ENCODE measurements around the gene EFNA1. TPM values are rescaled to one million over a fixed set of nuclear protein-coding genes. Genes with fewer than 3 reads are reported as not detected.

EFNA1 gene
- polyA plus RNA-seq, 2 donors, result 32.9 to 48.1 TPM

- Histone ChIP-seq H3K27me3 (ENCODE audit: control insufficient read depth in 1 of 2, insufficient read depth in 2 of 2, low read length in 2 of 2) (peaks cover 0 to 3% of the 10 kb centered on the region in 2 donors), H3K4me3 (ENCODE audit: low read depth in 1 of 2, low read length in 2 of 2) (no peak overlapping the region)
These were observed 44.6 kb upstream of the EFNA1 start for GRCh38 chr1:155083052-155083541.

DNA sequence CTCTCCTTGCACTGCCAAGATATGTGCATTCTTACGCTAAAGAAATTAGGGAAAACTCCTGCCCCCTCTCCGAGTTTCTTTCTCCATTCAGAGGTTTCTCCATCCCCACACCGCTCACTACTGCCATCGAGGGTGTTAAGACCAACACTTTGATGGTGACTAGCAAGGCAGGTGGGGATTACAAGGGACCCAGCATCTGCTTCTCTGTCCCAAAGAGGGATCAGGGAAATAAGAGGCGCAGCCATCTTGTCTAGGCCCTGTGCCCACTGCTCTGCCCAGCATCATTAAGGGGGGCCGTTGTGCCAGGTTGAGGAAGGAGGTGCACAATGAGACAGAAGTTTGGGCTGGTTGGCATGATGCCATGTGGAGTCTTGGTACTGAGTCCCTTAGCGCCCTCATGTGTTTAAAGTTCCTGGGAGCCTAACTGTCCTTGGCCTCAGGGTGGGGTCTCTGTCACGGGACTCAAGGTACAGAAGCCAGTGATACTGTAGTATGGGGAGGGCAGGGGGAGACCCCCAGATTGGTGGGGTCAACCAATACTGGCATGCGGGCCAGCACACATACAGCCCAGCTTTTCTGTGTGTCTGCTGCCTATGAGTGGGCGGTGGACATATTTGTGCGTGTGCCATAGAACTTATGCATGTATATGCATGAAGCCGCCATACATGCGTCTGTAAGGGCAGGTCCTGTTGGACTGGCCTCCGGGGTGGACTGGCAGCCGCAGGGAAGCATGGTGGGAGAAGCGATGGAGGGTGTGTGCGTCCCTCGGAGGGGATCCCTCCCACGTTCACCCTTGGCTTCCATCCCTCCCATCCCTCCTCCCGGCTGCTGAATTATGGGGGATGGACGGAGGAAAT lies 43.6 kb upstream of the EFNA1 start:
- Histone ChIP-seq H3K9me3 (ENCODE audit: control insufficient read depth in 2 of 2, insufficient read depth in 1 of 2, low read depth in 1 of 2, low read length in 1 of 2) (no peaks in the 10 kb centered on the region), H3K27ac (ENCODE audit: low read depth in 2 of 2, low read length in 1 of 2) (peak overlapping the region; percentile 85 to 96), H3K36me3 (ENCODE audit: control insufficient read depth in 2 of 2, insufficient read depth in 2 of 2, low read length in 1 of 2) (peaks cover 0 to 2% of the 10 kb centered on the region in 2 donors), H3K4me1 (ENCODE audit: control insufficient read depth in 2 of 2, insufficient read depth in 2 of 2, low read length in 1 of 2) (peaks cover 3 to 41% of the 10 kb centered on the region in 2 donors), H3K4me3 (ENCODE audit: low read depth in 1 of 2, low read length in 2 of 2) (peak overlapping the region; percentile 59 to 63), H3K27me3 (ENCODE audit: control insufficient read depth in 1 of 2, insufficient read depth in 2 of 2, low read length in 2 of 2) (peaks cover 0 to 3% of the 10 kb centered on the region in 2 donors)
- WGBS, 2 donors, result 22 to 24% methylated on average over 21 of the region's 21 CpGs

More at GRCh38 chr1:155083052-155083541, 44.6 kb upstream of the EFNA1 start:
- peak overlapping the region; percentile 85 to 96 for H3K27ac ChIP-seq (ENCODE audit: low read depth in 2 of 2, low read length in 1 of 2)
- no peaks in the 10 kb centered on the region for H3K9me3 ChIP-seq (ENCODE audit: control insufficient read depth in 2 of 2, insufficient read depth in 1 of 2, low read depth in 1 of 2, low read length in 1 of 2)
- peaks cover 3 to 45% of the 10 kb centered on the region in 2 donors for H3K4me1 ChIP-seq (ENCODE audit: control insufficient read depth in 2 of 2, insufficient read depth in 2 of 2, low read length in 1 of 2)
- peaks cover 0 to 2% of the 10 kb centered on the region in 2 donors for H3K36me3 ChIP-seq (ENCODE audit: control insufficient read depth in 2 of 2, insufficient read depth in 2 of 2, low read length in 1 of 2)
- 30 to 43% methylated on average over 6 of the region's 6 CpGs for WGBS, 2 donors

GRCh38 chr1:155084722-155085503 lies 42.8 kb upstream of the EFNA1 start:
- 1% methylated on average over 56 to 67 of the region's 67 CpGs for WGBS, 2 donors
- Histone ChIP-seq H3K36me3 (ENCODE audit: control insufficient read depth in 2 of 2, insufficient read depth in 2 of 2, low read length in 1 of 2) (peaks cover 0 to 2% of the 10 kb centered on the region in 2 donors), H3K9me3 (ENCODE audit: control insufficient read depth in 2 of 2, insufficient read depth in 1 of 2, low read depth in 1 of 2, low read length in 1 of 2) (no peaks in the 10 kb centered on the region), H3K27me3 (ENCODE audit: control insufficient read depth in 1 of 2, insufficient read depth in 2 of 2, low read length in 2 of 2) (peaks cover 0 to 3% of the 10 kb centered on the region in 2 donors), H3K4me1 (ENCODE audit: control insufficient read depth in 2 of 2, insufficient read depth in 2 of 2, low read length in 1 of 2) (peaks cover 3 to 37% of the 10 kb centered on the region in 2 donors), H3K4me3 (ENCODE audit: low read depth in 1 of 2, low read length in 2 of 2) (peak overlapping the region; percentile 59 to 63), H3K27ac (ENCODE audit: low read depth in 2 of 2, low read length in 1 of 2) (peak overlapping the region; percentile 96 to 97)

DNA sequence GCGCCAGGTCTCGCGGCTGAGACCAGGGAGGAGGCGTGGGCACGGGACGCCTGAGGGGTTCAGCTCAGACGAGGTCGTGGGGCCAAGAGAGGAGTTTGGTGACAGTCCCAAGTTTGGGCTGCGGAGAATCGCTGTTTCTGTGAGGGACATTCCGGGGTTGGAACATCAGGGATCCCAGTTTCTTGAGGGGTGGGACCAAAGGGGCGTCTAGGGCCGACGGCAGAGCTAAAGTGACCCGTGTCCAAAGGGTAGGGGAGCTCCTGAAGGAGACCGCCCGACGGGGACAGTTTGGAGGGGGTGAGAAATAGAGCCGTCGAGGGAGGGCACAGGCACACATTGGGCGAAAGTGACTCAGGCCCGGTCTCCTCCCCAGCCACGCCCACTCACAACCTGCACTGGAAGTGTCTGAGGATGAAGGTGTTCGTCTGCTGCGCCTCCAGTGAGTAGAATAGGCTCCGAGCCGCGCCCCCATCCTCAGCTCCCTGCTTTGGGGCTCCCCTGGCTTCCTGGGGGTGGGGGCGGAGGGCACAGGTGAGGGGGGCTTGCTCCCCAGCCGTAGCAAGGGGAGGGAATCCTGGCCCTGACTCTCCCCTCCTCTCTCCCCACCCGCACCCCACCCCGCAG lies 42.1 kb upstream of the EFNA1 start:
- Histone ChIP-seq H3K4me1 (ENCODE audit: control insufficient read depth in 2 of 2, insufficient read depth in 2 of 2, low read length in 1 of 2) (peaks cover 0 to 31% of the 10 kb centered on the region in 2 donors), H3K9me3 (ENCODE audit: control insufficient read depth in 2 of 2, insufficient read depth in 1 of 2, low read depth in 1 of 2, low read length in 1 of 2) (no peaks in the 10 kb centered on the region), H3K36me3 (ENCODE audit: control insufficient read depth in 2 of 2, insufficient read depth in 2 of 2, low read length in 1 of 2) (peaks cover 0 to 2% of the 10 kb centered on the region in 2 donors), H3K4me3 (ENCODE audit: low read depth in 1 of 2, low read length in 2 of 2) (peak overlapping the region; percentile 59 to 63), H3K27ac (ENCODE audit: low read depth in 2 of 2, low read length in 1 of 2) (peak overlapping the region; percentile 96 to 97), H3K27me3 (ENCODE audit: control insufficient read depth in 1 of 2, insufficient read depth in 2 of 2, low read length in 2 of 2) (peaks cover 0 to 3% of the 10 kb centered on the region in 2 donors)
- WGBS, 2 donors, result 1 to 3% methylated on average over 25 to 32 of the region's 32 CpGs

GRCh38 chr1:155086128-155086741 lies 41.4 kb upstream of the EFNA1 start:
- peak overlapping the region; percentile 96 to 97 for H3K27ac ChIP-seq (ENCODE audit: low read depth in 2 of 2, low read length in 1 of 2)
- H3K4me3 ChIP-seq (ENCODE audit: low read depth in 1 of 2, low read length in 2 of 2), result no peak overlapping the region
- 16% methylated on average over 21 to 24 of the region's 24 CpGs for WGBS, 2 donors
- H3K4me1 ChIP-seq (ENCODE audit: control insufficient read depth in 2 of 2, insufficient read depth in 2 of 2, low read length in 1 of 2), result peaks cover 0 to 30% of the 10 kb centered on the region in 2 donors
- H3K27me3 ChIP-seq (ENCODE audit: control insufficient read depth in 1 of 2, insufficient read depth in 2 of 2, low read length in 2 of 2), result peaks cover 0 to 3% of the 10 kb centered on the region in 2 donors
- no peaks in the 10 kb centered on the region for H3K9me3 ChIP-seq (ENCODE audit: control insufficient read depth in 2 of 2, insufficient read depth in 1 of 2, low read depth in 1 of 2, low read length in 1 of 2)
- H3K36me3 ChIP-seq (ENCODE audit: control insufficient read depth in 2 of 2, insufficient read depth in 2 of 2, low read length in 1 of 2), result peaks cover 0 to 2% of the 10 kb centered on the region in 2 donors

DNA sequence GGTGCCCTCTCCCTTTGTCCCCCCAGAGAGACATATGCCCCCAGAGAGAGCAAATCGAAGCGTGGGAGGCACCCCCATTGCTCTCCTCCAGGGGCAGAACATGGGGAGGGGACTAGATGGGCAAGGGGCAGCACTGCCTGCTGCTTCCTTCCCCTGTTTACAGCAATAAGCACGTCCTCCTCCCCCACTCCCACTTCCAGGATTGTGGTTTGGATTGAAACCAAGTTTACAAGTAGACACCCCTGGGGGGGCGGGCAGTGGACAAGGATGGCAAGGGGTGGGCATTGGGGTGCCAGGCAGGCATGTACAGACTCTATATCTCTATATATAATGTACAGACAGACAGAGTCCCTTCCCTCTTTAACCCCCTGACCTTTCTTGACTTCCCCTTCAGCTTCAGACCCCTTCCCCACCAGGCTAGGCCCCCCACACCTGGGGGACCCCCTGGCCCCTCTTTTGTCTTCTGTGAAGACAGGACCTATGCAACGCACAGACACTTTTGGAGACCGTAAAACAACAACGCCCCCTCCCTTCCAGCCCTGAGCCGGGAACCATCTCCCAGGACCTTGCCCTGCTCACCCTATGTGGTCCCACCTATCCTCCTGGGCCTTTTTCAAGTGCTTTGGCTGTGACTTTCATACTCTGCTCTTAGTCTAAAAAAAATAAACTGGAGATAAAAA lies 40.7 kb upstream of the EFNA1 start:
- H3K4me1 ChIP-seq (ENCODE audit: control insufficient read depth in 2 of 2, insufficient read depth in 2 of 2, low read length in 1 of 2), result peaks cover 3 to 26% of the 10 kb centered on the region in 2 donors
- no peak overlapping the region for H3K27ac ChIP-seq (ENCODE audit: low read depth in 2 of 2, low read length in 1 of 2)
- no peak overlapping the region for H3K4me3 ChIP-seq (ENCODE audit: low read depth in 1 of 2, low read length in 2 of 2)
- peaks cover 0 to 2% of the 10 kb centered on the region in 2 donors for H3K36me3 ChIP-seq (ENCODE audit: control insufficient read depth in 2 of 2, insufficient read depth in 2 of 2, low read length in 1 of 2)
- no peaks in the 10 kb centered on the region for H3K27me3 ChIP-seq (ENCODE audit: control insufficient read depth in 1 of 2, insufficient read depth in 2 of 2, low read length in 2 of 2)
- 78 to 80% methylated on average over 8 of the region's 8 CpGs for WGBS, 2 donors
- no peaks in the 10 kb centered on the region for H3K9me3 ChIP-seq (ENCODE audit: control insufficient read depth in 2 of 2, insufficient read depth in 1 of 2, low read depth in 1 of 2, low read length in 1 of 2)

DNA sequence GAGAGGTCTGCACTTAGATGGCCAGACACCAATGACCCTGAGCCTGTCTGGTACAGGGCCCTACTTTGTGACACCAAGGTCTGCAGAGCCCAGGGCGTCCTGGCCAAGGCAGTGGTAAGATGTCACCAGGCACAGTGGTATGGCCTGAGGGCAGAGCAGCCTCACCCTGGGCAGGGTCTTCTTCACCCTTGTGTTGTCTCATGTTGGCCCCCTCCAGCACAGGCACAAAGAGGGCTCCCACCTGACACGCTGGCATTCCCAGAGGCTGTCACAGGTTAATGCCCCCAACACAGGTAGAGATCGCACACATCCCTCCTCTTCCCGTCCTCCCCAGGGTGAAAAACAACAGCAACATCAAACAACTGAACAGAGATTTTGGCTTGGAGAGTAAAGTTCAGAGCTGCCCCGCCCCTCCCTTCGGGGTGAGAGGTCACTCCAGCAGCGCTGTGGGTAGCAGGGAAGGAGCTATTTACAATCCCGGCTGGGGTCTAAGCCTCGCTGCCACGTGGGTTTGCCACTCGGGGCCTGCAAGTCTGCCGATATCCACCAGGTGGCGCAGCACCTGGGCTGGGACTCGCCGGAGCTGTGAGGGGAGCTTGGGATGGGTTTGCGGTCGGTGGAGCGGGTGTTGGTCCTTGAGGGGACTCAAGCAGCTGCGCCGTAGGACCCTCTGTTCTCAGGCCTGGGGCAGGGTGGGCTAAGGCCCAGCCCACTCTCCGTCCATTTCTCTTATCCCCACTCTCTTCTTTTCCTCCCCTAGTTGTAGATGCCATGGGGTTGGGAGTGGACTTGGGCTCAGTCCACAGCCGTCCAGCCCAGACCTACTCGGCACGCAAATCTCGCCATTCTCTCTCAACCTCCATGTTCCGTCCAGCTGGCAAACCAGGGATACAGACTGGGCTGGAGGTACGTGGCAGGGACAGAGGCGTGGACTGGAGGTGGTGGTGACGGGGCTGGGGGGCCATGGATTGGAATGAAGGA lies 36.3 kb upstream of the EFNA1 start:
- Histone ChIP-seq H3K4me1 (ENCODE audit: control insufficient read depth in 2 of 2, insufficient read depth in 2 of 2, low read length in 1 of 2) (peaks cover 3 to 12% of the 10 kb centered on the region in 2 donors), H3K27ac (ENCODE audit: low read depth in 2 of 2, low read length in 1 of 2) (no peak overlapping the region), H3K27me3 (ENCODE audit: control insufficient read depth in 1 of 2, insufficient read depth in 2 of 2, low read length in 2 of 2) (no peaks in the 10 kb centered on the region), H3K9me3 (ENCODE audit: control insufficient read depth in 2 of 2, insufficient read depth in 1 of 2, low read depth in 1 of 2, low read length in 1 of 2) (no peaks in the 10 kb centered on the region), H3K4me3 (ENCODE audit: low read depth in 1 of 2, low read length in 2 of 2) (no peak overlapping the region), H3K36me3 (ENCODE audit: control insufficient read depth in 2 of 2, insufficient read depth in 2 of 2, low read length in 1 of 2) (peaks cover 0 to 2% of the 10 kb centered on the region in 2 donors)
- WGBS, 2 donors, result 17 to 19% methylated on average over 29 of the region's 29 CpGs

DNA sequence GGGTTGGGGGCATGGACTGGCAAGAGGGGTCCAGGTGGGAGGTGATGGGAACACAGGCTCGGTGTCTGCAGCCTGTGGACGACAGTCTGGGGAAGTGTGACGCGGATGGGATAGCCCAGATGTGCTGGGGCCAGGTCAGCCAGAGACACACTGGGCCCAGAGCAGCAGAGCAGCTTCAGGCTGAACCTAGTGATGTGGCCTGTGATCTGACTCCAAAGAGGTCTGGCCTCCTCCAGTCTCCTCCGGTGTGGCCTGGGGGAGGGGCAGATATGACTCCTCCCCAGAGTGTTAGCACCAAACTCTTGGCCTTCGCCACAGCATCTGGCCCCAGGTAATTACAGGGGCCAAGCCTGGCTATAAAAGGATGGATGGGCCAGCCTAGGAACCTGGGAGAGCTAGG lies 35.5 kb upstream of the EFNA1 start:
- H3K4me1 ChIP-seq (ENCODE audit: control insufficient read depth in 2 of 2, insufficient read depth in 2 of 2, low read length in 1 of 2), result peaks cover 3 to 10% of the 10 kb centered on the region in 2 donors
- no peaks in the 10 kb centered on the region for H3K36me3 ChIP-seq (ENCODE audit: control insufficient read depth in 2 of 2, insufficient read depth in 2 of 2, low read length in 1 of 2)
- H3K27me3 ChIP-seq (ENCODE audit: control insufficient read depth in 1 of 2, insufficient read depth in 2 of 2, low read length in 2 of 2), result no peaks in the 10 kb centered on the region
- no peak overlapping the region for H3K4me3 ChIP-seq (ENCODE audit: low read depth in 1 of 2, low read length in 2 of 2)
- no peak overlapping the region for H3K27ac ChIP-seq (ENCODE audit: low read depth in 2 of 2, low read length in 1 of 2)
- WGBS, 2 donors, result 79 to 86% methylated on average over 3 to 6 of the region's 6 CpGs
- H3K9me3 ChIP-seq (ENCODE audit: control insufficient read depth in 2 of 2, insufficient read depth in 1 of 2, low read depth in 1 of 2, low read length in 1 of 2), result no peaks in the 10 kb centered on the region

Data from esophagus (tissue), 2 donors.